Liver (tissue), 9 donors: Measurements from ENCODE around the gene LRRC38. TPM values are rescaled to one million over a fixed set of nuclear protein-coding genes. Genes with fewer than 3 reads are reported as not detected.

Experiments
- DNase-seq: peaks from one replicate; pipeline ENCODE4 v3.0.0-alpha.2; 2017; ENCODE audit warnings: low spot score
- H3K27ac ChIP-seq, 2 donors: one replicate each; pipeline ENCODE4 v1.7.0; 2013; ENCODE audit warnings: inconsistent platforms in 2 of 2, low read length in 2 of 2, control low read depth in 1 of 2, low read depth in 1 of 2, mild to moderate bottlenecking in 1 of 2
- H3K27me3 ChIP-seq, 4 donors: one replicate each; pipeline versions ENCODE4 v1.6.1 to v1.7.0; 2013; ENCODE audit warnings: low read length in 3 of 4, inconsistent platforms in 1 of 4, mild to moderate bottlenecking in 1 of 4, moderate library complexity in 1 of 4; ENCODE audit not compliant: control insufficient read depth in 4 of 4, insufficient read depth in 4 of 4
- H3K36me3 ChIP-seq, 4 donors: one replicate each; pipeline versions ENCODE4 v1.6.1 to v1.7.0; 2013; ENCODE audit warnings: low read length in 3 of 4, mild to moderate bottlenecking in 3 of 4, low read depth in 1 of 4, moderate library complexity in 1 of 4; ENCODE audit not compliant: control insufficient read depth in 4 of 4, insufficient read depth in 3 of 4
- H3K4me1 ChIP-seq, 4 donors: one replicate each; pipeline versions ENCODE4 v1.6.1 to v1.7.0; 2013; ENCODE audit warnings: low read length in 3 of 4, mild to moderate bottlenecking in 3 of 4, moderate library complexity in 1 of 4; ENCODE audit not compliant: control insufficient read depth in 4 of 4, insufficient read depth in 4 of 4
- H3K4me3 ChIP-seq, 3 donors: one replicate each; pipeline versions ENCODE4 v1.6.1 to v1.7.0; 2013; ENCODE audit warnings: low read length in 3 of 3, control low read depth in 1 of 3, low read depth in 1 of 3, mild to moderate bottlenecking in 1 of 3
- H3K9ac ChIP-seq, 2 donors: one replicate each; pipeline ENCODE4 v1.7.0; 2013; ENCODE audit warnings: low read length in 2 of 2, mild to moderate bottlenecking in 2 of 2, moderate library complexity in 2 of 2, control low read depth in 1 of 2, low read depth in 1 of 2
- H3K9me3 ChIP-seq, 4 donors: one replicate each; pipeline versions ENCODE4 v1.6.1 to v1.7.0; 2013; ENCODE audit warnings: low read length in 3 of 4; ENCODE audit not compliant: control insufficient read depth in 4 of 4
- EGR1 ChIP-seq, 2 donors: IDR thresholded peaks; 2 replicates each; pipeline ENCODE4 v1.6.1; 2016 to 2018; ENCODE audit warnings: antibody characterized with exemption in 2 of 2, low read depth in 2 of 2
- FOXA1 ChIP-seq: IDR thresholded peaks from 2 replicates; pipeline ENCODE4 v1.6.1; 2016; ENCODE audit warnings: antibody characterized with exemption
- FOXA2 ChIP-seq: IDR thresholded peaks from 2 replicates; pipeline ENCODE4 v1.6.1; 2016; ENCODE audit warnings: antibody characterized with exemption
- GABPA ChIP-seq, 2 donors: IDR thresholded peaks in 1 of 2; conservative IDR thresholded peaks in 1 of 2; 2 replicates each; pipeline ENCODE4 v1.6.1; 2016; ENCODE audit warnings: antibody characterized with exemption in 2 of 2, mild to moderate bottlenecking in 1 of 2, moderate library complexity in 1 of 2
- HNF4A ChIP-seq, 2 donors: conservative IDR thresholded peaks; 2 replicates each; pipeline ENCODE4 v1.6.1; 2016; ENCODE audit warnings: antibody characterized with exemption in 2 of 2, mild to moderate bottlenecking in 2 of 2
- HNF4G ChIP-seq: IDR thresholded peaks from 2 replicates; pipeline ENCODE4 v1.6.1; 2016; ENCODE audit warnings: antibody characterized with exemption
- JUND ChIP-seq, 2 donors: IDR thresholded peaks; 2 replicates each; pipeline ENCODE4 v1.6.1; 2016; ENCODE audit warnings: antibody characterized with exemption in 2 of 2
- MAX ChIP-seq: IDR thresholded peaks from 2 replicates; pipeline ENCODE4 v1.6.1; 2016; ENCODE audit warnings: antibody characterized with exemption
- NR2F2 ChIP-seq: IDR thresholded peaks from 2 replicates; pipeline ENCODE4 v1.6.1; 2016; ENCODE audit warnings: antibody characterized with exemption
- RAD21 ChIP-seq, 2 donors: IDR thresholded peaks; 2 replicates each; pipeline ENCODE4 v1.6.1; 2016; ENCODE audit warnings: antibody characterized with exemption in 2 of 2, mild to moderate bottlenecking in 2 of 2
- RXRA ChIP-seq, 2 donors: IDR thresholded peaks; 2 replicates each; pipeline ENCODE4 v1.6.1; 2017 to 2018; ENCODE audit warnings: antibody characterized with exemption in 2 of 2, mild to moderate bottlenecking in 1 of 2
- SP1 ChIP-seq: IDR thresholded peaks from 2 replicates; pipeline ENCODE4 v1.6.1; 2018; ENCODE audit warnings: antibody characterized with exemption, mild to moderate bottlenecking
- YY1 ChIP-seq: IDR thresholded peaks from 2 replicates; pipeline ENCODE4 v1.6.1; 2016; ENCODE audit warnings: antibody characterized with exemption, mild to moderate bottlenecking
- ZBTB33 ChIP-seq: IDR thresholded peaks from 2 replicates; pipeline ENCODE4 v1.6.1; 2016; ENCODE audit warnings: antibody characterized with exemption
- WGBS: extraction: QIAGEN DNeasy Blood & Tissue Kit; methylation state at CpG from one replicate; pipeline ENCODE4 v1.1.7; 2013; 5-methylcytosine and 5-hydroxymethylcytosine counted together
- polyA plus RNA-seq, 2 donors: library from polyadenylated mRNA; stranded (reverse) in 1 of 2; unstranded in 1 of 2; fragments of 200-250 nt in 1 of 2; fragments of >200 nt in 1 of 2; fragmentation: Nextera tagmentation in 1 of 2; extraction: Ambion mirVana in 1 of 2; gene quantifications; one replicate each; pipeline versions ENCODE4 v1.2.1 to v1.2.3, GENCODE V29; 2013 to 2015
- total RNA-seq, 2 donors: library from RNA; depleted of rRNA; stranded (reverse); fragments of >200 nt; gene quantifications; one replicate each; pipeline ENCODE4 v1.2.3, GENCODE V29; 2014
- TF ChIP-seq, protein P1 (sequence below): IDR thresholded peaks from 2 replicates; pipeline ENCODE4 v1.6.1; 2016; ENCODE audit warnings: antibody characterized with exemption, mild to moderate bottlenecking
- TF ChIP-seq, protein P2 (sequence below): fragments of 150-350 bp; IDR thresholded peaks from 2 replicates; pipeline ENCODE4 v1.5.1; 2017; ENCODE audit warnings: improper control_type of control experiment, low read depth, low read length; ENCODE audit not compliant: missing input control
- TF ChIP-seq, protein P3 (sequence below): IDR thresholded peaks from 2 replicates; pipeline ENCODE4 v1.6.1; 2016; ENCODE audit warnings: antibody characterized with exemption
- donor health status: healthy.
- donor health status: healthy.
- donor health status: healthy.
- donor health status: healthy.
- donor health status: healthy.

LRRC38 gene
- total and polyA plus RNA-seq, 4 donors: not detected

DNA sequence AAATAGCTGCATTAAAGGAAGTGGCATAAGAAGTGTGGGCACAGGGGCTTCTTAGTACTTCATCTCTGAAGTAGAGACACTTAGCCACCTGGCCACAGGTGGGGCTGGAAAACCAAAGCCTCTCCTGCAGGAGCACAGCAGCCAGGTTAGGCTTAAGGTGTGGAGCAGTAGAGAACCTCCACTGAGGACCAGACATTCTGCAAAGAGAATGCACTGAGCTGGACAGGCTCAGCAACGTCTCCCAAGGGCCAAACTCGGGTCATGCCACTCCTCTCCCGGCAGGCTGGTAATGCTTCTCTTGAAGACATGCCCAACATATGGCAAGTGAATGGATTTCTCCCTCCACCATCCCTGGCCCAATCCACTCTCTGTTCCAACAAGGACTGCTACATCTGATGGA lies 33.0 kb upstream of the LRRC38 start:
- Histone ChIP-seq H3K4me1 (no peaks in the 10 kb centered on the region), H3K4me3 (no peak overlapping the region), H3K9ac (no peak overlapping the region), H3K36me3 (no peaks in the 10 kb centered on the region), H3K9me3 (no peaks in the 10 kb centered on the region), H3K27ac (no peak overlapping the region), H3K27me3 (peaks cover 0 to 6% (median under 1%) of the 10 kb centered on the region in 4 donors)
- DNase-seq: no peak
- TF ChIP-seq FOXA2: no peak
- TF ChIP-seq JUND (IDR thresholded peaks at IDR 0.05): no peak
- TF ChIP-seq NR2F2: no peak
- no peak for TF ChIP-seq GABPA (IDR thresholded peaks at IDR 0.05 in 1 of 2, conservative IDR thresholded peaks at IDR 0.05 in 1 of 2)
- no peak for TF ChIP-seq RXRA (IDR thresholded peaks at IDR 0.05)
- TF ChIP-seq YY1: no peak
- TF ChIP-seq RAD21 (IDR thresholded peaks at IDR 0.05): no peak
- no peak for TF ChIP-seq EGR1 (IDR thresholded peaks at IDR 0.05; ENCODE audit: low read depth in 2 of 2)
- TF ChIP-seq, protein P1, sequence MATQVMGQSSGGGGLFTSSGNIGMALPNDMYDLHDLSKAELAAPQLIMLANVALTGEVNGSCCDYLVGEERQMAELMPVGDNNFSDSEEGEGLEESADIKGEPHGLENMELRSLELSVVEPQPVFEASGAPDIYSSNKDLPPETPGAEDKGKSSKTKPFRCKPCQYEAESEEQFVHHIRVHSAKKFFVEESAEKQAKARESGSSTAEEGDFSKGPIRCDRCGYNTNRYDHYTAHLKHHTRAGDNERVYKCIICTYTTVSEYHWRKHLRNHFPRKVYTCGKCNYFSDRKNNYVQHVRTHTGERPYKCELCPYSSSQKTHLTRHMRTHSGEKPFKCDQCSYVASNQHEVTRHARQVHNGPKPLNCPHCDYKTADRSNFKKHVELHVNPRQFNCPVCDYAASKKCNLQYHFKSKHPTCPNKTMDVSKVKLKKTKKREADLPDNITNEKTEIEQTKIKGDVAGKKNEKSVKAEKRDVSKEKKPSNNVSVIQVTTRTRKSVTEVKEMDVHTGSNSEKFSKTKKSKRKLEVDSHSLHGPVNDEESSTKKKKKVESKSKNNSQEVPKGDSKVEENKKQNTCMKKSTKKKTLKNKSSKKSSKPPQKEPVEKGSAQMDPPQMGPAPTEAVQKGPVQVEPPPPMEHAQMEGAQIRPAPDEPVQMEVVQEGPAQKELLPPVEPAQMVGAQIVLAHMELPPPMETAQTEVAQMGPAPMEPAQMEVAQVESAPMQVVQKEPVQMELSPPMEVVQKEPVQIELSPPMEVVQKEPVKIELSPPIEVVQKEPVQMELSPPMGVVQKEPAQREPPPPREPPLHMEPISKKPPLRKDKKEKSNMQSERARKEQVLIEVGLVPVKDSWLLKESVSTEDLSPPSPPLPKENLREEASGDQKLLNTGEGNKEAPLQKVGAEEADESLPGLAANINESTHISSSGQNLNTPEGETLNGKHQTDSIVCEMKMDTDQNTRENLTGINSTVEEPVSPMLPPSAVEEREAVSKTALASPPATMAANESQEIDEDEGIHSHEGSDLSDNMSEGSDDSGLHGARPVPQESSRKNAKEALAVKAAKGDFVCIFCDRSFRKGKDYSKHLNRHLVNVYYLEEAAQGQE: no peak
- TF ChIP-seq MAX: no peak
- no peak for TF ChIP-seq ZBTB33
- TF ChIP-seq SP1: no peak
- TF ChIP-seq HNF4G: no peak
- no peak for TF ChIP-seq FOXA1
- TF ChIP-seq, protein P2, sequence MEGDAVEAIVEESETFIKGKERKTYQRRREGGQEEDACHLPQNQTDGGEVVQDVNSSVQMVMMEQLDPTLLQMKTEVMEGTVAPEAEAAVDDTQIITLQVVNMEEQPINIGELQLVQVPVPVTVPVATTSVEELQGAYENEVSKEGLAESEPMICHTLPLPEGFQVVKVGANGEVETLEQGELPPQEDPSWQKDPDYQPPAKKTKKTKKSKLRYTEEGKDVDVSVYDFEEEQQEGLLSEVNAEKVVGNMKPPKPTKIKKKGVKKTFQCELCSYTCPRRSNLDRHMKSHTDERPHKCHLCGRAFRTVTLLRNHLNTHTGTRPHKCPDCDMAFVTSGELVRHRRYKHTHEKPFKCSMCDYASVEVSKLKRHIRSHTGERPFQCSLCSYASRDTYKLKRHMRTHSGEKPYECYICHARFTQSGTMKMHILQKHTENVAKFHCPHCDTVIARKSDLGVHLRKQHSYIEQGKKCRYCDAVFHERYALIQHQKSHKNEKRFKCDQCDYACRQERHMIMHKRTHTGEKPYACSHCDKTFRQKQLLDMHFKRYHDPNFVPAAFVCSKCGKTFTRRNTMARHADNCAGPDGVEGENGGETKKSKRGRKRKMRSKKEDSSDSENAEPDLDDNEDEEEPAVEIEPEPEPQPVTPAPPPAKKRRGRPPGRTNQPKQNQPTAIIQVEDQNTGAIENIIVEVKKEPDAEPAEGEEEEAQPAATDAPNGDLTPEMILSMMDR: no peak
- TF ChIP-seq, protein P3, sequence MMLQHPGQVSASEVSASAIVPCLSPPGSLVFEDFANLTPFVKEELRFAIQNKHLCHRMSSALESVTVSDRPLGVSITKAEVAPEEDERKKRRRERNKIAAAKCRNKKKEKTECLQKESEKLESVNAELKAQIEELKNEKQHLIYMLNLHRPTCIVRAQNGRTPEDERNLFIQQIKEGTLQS: no peak
- no peak for TF ChIP-seq HNF4A (conservative IDR thresholded peaks at IDR 0.05)
- WGBS: 64% methylated on average over 3 of the region's 3 CpGs

DNA sequence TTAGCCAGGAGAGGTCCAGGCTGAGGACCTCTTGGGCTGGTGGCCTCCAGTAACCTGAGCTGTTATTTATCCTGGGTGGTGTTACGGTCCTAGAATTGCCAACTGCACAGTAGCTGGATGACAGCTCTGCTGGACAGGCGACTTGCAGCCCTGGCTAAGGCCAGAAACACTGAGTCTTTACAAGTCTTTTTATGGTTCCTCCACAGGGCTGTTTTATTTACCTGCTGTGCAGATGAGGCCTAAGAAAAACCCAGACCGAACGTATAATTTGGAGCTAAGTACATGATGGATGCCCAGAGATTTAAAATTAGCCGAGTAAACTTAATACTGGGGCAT lies 30.4 kb upstream of the LRRC38 start:
- H3K4me3 ChIP-seq: no peak overlapping the region
- no peak for TF ChIP-seq FOXA1
- TF ChIP-seq, protein P3: no peak
- TF ChIP-seq, protein P2: no peak
- TF ChIP-seq HNF4A (conservative IDR thresholded peaks at IDR 0.05): no peak
- no peak for TF ChIP-seq RAD21 (IDR thresholded peaks at IDR 0.05)
- no peak for TF ChIP-seq HNF4G
- no peak for TF ChIP-seq FOXA2
- H3K36me3 ChIP-seq: no peaks in the 10 kb centered on the region
- H3K4me1 ChIP-seq: no peaks in the 10 kb centered on the region
- no peaks in the 10 kb centered on the region for H3K9me3 ChIP-seq
- H3K27me3 ChIP-seq: peaks cover 0 to 6% (median under 1%) of the 10 kb centered on the region in 4 donors
- no peak overlapping the region for H3K9ac ChIP-seq
- no peak for DNase-seq
- WGBS: 65% methylated on average over 5 of the region's 5 CpGs
- H3K27ac ChIP-seq: no peak overlapping the region
